Dedifferentiated amniotic fluid mesenchymal stem cell (primary cell): ENCODE data around the gene PHACTR2.
"Not testable (repeated sequence)": the region's sequence is repeated elsewhere in the genome, so short reads cannot be mapped to it uniquely, and the experiment has no call there.

Experiments
- DNase-seq: peaks from one replicate; pipeline ENCODE4 v3.0.0-alpha.2; 2016; ENCODE audit errors: extremely low spot score

Gene PHACTR2

DNA sequence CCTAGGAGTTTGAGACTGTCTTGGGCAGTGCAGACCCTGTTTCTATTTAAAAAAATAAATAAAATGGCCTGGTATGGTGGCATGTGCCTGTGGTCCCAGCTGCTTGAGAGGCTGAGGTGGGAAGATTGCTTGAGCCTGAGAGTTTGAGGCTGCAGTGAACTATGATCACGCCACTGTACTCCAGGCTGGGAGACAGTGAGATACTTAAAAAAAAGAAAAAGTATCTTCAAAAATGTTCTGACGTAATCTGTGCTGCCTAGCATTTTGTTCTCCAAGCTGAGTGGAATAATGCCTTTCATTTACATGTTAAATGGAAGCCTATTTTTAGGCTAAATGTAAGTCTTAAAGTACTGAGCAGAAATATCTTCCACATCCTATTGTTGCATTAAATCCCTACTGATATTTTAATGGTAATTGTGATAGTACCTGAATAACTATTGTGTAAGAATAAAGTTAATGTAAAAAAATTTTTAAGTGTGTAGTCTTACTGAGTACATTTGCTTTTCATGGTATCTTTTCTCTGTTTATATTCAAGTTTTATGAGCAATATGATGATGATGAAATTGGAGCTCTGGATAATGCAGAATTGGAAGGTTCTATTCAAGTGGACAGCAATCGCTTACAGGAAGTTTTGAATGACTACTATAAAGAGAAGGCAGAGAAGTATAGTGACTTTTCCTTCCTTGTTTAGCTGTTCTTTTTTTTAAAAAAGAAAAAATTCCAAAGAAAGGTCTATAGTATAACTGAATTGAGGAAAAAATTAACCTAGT is 182.3 kb downstream of the PHACTR2 start:
- no peak for DNase-seq

DNA sequence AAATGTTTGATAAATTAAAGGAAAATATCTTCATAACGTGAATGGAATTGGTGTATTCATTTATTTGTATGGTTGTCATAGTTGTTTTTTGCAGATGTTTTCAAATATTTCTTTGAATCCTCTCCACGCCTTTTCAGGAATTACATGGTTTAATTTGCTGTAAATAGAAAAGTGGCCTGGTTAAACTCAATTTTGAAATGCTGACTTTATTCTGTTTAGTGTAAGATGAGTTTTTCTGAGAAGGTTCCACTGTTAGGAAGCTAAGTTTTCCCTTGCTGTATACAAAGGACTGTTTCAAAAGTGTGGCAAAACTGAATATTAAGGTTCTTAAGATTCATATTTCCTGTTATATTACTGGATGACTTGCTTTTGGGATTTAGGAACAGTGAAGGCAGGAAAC is 186.0 kb downstream of the PHACTR2 start:
- DNase-seq: no peak

DNA sequence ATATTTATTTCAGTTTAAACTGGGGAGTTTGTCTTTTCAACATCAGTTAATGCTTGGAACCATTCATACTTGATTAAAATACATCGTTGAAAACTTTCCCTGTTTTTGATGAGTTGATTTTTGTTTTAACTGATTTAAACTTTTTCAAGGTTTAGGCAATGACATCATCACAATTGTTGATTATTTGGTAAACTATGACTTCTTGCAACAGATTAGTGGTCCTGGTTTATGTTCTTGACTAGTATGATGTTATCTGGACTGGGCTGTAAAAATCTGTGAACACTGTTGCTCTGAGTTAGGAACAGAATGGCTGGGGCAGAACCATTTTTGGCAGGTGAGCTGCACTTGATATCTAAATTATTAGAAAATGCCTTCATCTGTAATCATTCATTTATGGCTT is 186.5 kb downstream of the PHACTR2 start, which contains the start of gene ZC2HC1B:
Gene ZC2HC1B (plus strand): TSS at position 241 of the 400 bp plus-strand sequence. CDS start 66 bp downstream, at position 307.
- no peak for DNase-seq

DNA sequence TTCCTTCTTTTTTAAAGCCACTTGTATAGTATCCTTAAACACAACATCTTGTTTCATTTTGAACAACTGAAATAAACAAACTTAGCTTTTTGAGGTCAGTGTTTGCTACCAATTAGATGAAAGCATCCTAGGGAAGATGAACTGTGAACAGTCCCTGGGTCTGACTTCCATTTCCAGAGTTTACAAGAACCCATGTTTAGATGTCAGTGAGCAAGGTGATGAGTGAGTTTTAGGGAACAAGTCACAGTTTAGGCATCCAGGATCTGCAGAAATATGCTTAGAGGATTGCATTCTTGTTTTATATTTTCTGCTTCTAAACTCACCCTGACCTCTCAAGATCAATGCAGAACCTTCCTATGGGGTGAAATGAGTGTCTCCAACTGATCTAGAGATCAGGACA is 189.5 kb downstream of the PHACTR2 start:
- DNase-seq: no peak

DNA sequence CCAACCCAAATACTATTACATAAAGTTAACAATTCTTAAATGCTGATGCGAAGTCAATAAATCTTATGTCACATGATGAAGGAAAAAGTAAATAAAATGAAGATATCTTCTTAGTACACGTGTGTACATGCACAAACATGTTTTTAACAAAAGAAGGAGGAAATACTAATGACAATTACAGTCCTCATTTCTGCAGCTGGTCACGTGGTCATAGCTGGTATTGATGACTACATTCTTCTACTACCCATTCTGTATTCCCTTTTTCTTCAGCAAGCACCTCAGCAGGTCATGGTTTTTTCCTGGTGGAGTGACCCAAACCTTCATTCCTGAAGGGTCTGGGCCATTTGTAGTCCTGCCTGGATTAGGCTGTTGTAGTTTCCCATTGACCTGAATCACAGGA is 191.0 kb downstream of the PHACTR2 start:
- DNase-seq: not testable (repeated sequence)

DNA sequence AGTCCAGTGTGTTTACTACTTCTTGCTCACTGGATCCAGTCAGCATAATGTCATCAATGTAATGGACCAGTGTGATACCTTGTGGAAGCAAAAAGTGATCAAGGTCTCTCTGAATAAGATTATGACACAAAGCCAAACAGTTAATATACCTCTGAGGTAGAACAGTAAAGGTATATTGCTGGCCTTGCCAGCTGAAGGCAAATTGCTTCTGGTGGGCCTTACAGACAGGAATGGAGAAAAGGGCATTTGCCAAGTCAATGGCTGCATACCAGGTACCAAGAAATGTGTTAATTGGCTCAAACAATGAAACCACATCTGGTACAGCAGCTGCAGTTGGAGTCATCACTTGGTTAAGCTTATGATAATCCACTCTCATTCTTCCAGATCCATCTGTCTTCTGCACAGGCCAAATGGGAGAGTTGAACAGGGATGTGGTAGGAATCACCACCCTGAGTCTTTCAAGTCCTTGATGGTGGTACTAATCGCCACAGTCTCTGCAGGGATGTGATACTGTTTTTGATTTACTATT is 193.5 kb downstream of the PHACTR2 start:
- not testable (repeated sequence) for DNase-seq

DNA sequence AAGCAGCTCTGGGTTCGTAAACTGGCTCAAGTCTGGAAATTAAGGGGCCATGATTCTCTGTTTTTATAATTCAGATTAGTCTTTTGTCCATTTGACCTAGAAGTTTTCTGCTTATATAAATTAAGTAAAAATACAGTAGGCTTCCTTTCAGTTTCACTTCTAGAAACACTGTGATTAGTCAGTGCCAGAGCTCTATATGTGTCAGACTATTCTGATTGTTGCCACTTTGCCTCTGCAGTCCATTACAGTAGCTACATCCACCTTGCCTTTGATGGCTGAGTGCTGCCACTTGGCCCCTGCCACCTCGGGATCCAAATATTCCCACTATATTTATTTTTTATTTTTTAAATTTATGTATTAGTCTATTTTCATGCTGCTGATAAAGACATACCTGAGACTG is 194.4 kb downstream of the PHACTR2 start:
- DNase-seq: no peak

DNA sequence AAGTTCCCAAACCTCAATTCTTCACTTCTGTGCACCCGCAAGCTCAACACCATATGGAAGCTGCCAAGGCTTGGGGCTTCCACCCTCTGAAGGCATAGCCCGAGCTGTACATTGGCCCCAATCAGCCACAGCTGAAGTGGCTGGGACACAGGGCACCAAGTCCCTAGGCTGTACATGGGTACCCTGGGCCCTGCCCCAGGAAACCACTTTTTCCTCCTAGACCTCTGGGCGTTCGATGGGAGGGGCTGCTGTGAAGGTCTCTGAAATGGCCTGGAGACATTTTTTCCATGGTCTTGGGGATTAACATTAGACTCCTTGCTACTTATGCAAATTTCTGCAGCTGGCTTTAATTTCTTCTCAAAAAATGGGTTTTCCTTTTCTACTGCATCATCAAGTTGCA is 195.8 kb downstream of the PHACTR2 start:
- not testable (repeated sequence) for DNase-seq

DNA sequence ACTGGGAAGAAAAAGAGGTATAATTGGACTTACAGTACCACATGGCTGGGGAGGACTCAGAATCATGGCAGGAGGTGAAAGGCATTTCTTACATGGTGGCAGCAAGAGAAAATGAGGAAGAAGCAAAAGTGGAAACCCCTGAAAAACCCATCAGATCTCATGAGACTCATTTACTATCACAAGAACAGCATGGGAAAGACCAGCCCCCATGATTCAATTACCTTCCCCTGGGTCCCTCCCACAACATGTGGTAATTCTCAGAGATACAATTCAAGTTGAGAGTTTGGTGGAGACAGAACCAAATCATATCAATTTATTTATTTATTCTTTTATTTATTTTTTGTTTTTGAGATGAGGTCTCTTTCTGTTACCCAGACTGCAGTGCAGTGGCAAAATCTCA is 196.7 kb downstream of the PHACTR2 start:
- not testable (repeated sequence) for DNase-seq

DNA sequence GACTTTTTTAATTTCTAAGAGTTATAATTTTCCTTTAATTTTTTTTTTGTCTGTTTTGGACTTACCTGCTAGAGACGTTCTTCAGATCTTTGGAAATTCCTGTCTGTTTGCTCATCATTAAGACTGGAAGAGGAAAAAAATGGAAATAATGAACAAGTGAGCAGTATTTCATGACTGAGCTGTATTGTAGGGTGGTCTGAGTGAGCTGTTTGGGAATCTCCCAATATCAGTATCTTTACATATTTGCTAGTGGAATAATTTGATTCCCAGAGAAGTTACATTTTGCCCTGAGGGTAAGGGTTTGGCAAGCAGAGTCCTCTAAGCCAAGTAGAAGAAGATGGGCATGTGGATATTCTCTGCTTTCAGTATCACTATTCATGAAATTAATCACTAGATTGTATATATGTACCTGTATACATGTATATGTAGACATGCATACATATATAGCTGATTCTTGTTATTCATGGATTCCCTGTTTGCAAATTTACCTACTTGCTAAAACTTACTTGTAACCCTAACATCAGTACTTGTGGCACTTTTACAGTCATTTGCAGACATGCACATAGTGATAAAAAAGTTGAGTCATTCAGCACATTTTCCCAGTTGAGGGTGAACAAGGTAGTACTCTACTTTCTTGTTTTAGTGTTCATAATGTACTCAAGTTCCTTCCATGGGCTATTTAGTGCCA is 200.0 kb downstream of the PHACTR2 start:
- DNase-seq: no peak

DNA sequence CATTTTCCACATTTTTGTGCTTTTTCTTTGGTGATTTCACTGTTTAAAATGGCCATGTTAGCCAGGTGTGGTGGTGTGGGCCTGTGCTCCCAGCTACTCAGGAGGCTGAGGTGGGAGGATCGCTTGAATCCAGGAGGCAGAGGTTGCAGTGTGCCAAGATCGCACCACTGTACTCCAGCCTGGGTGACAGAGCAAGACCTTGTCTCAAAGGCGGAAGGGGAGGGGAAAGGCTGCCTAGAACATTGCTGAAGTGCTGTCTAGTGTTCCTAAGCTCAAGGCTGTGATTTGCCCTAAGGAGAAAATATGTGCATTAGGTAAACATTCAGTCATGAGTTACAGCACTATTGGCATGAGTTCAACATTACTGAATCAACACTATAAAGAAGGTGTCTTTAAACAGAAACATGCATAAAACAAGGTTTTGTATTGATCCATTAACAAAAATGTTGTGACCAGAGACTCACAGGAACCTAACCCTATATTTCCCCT is 200.6 kb downstream of the PHACTR2 start:
- no peak for DNase-seq

DNA sequence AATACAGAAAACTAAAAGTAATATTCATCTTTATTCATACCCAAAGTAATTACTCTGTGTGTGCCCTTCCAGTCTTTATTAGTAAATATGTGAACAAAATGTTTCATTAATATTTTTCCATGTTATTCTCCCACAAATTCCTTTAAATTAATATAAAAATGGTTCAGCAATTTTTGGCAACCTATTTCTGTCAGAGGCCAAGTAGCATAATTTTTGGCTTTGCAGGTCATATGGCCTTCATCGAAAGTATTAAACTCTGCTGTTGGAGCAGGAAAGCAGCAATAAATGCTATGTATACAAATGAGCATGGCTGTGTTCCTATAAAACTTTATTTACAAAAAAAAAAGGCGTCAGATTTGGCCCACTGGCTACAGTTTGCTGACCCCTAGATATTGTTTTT is 202.6 kb downstream of the PHACTR2 start:
- no peak for DNase-seq
